Heart left ventricle (tissue), 13 donors: ENCODE data around the gene CYP2A6.
"Not testable (repeated sequence)": the region's sequence is repeated elsewhere in the genome, so short reads cannot be mapped to it uniquely, and the experiment has no call there.

Experiments
- CTCF ChIP-seq, 12 donors: fragments of 200-600 bp; sonication (generic) in 4 of 12; IDR thresholded peaks; one replicate each; pipeline versions ENCODE4 v1.5.0 to v1.8.0; 2018 to 2022; ENCODE audit warnings: antibody characterized with exemption in 12 of 12, mild to moderate bottlenecking in 5 of 12
- POLR2A ChIP-seq, 2 donors: fragments of 450-650 bp; IDR thresholded peaks; one replicate each; pipeline ENCODE4 v1.6.1; 2017; ENCODE audit warnings: antibody characterized with exemption in 2 of 2, mild to moderate bottlenecking in 2 of 2, moderate library complexity in 2 of 2
- donor health status: ischemic (EF 13 %, LVEDD 7.1; RV severe dilation, severe dysfunction).
- donor health status: DM: no; HTN: yes; CAD: no.
- donor health status: DM: no; HTN: no; CAD: no.
- donor health status: ischemic (EF 25% LVEDD 6.9; RV normal size, moderate dysfunction).
- donor health status: ischemic (EF 25% LVEDD 5.7; RV mildly dilated, moderate dysfunction).
- donor health status: ischemic (EF 35%, LVEDD 5.7; RV mildly dilated, moderate dysfunction).
- donor health status: nonischemic (EF 11% LVEDD 7.7; RV severe dilation, severe dysfunction).
- donor health status: DM: yes; HTN: yes; CAD: no.
- donor health status: PGD.
- donor health status: ischemic (EF 29% LVEDD 5.4; RV normal size, mild dysfunction).
- donor health status: nonischemic (EF 23%, LVEDD 6.1; RV moderate dilation, normal function).

- not testable (repeated sequence) for TF ChIP-seq CTCF, POLR2A (IDR thresholded peaks at IDR 0.05)
Observed at GRCh38 chr19:40833728-40834533, 16.3 kb downstream of the CYP2A6 start.
